HG02571 (cell line): ENCODE results near the gene ZMYND11.

Source experiments
- ATAC-seq: cut with Tn5 transposase; IDR thresholded peaks from one replicate; pipeline ENCODE4 v1.9.1; 2021; ENCODE audit warnings: mild to moderate bottlenecking, moderate library complexity; ENCODE audit not compliant: unreplicated experiment

ZMYND11 gene

DNA sequence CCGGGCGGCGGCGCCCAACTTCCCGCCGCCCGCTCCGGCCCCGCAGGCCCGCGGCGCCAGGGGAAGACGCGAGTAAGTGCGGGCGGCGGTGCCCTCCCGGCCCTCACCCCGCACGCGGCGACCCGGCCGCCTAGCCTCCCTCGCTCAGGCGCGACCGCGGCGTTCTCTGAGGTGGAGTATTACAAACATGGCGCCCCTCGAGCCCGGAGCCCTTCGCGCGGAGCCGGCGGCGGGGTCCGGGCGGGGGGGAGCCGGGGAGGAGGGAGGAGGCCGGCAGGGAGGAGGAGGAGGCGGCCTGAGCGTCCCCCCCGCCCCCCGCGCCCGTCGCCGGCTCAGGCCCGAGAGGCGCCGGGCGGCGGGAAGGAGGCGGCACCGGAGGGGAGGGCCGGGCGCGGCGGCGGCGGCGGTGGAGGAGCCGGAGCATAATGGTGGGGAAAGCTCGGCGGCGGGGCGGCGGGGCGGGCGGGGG, at the start of gene ZMYND11:
Gene ZMYND11, plus strand, starts transcription at position 324 of the 469 bp plus-strand sequence. CDS start 44,558 bp downstream, outside the sequence.
- peak; percentile 48 for ATAC-seq

DNA sequence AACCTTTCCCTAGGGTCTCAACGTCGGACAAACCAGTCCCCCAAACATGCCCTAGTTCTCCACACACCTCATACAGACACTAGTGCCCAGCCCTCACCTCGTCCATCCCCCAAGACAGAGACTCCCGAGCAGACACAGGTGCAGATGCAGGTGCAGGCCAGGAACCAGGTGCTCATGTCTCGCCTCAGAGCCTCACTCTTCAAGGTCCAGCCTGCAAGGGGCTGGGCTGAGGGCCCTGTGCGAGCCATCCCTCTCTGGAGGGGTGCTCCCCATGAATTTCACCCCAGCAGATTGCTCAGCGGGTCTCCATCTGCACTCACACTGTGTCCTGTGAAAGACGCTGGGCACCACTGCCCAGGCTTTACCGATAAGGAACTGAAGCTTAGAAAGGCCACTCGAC, 49.2 kb upstream of the ZMYND11 start:
- no peak for ATAC-seq

DNA sequence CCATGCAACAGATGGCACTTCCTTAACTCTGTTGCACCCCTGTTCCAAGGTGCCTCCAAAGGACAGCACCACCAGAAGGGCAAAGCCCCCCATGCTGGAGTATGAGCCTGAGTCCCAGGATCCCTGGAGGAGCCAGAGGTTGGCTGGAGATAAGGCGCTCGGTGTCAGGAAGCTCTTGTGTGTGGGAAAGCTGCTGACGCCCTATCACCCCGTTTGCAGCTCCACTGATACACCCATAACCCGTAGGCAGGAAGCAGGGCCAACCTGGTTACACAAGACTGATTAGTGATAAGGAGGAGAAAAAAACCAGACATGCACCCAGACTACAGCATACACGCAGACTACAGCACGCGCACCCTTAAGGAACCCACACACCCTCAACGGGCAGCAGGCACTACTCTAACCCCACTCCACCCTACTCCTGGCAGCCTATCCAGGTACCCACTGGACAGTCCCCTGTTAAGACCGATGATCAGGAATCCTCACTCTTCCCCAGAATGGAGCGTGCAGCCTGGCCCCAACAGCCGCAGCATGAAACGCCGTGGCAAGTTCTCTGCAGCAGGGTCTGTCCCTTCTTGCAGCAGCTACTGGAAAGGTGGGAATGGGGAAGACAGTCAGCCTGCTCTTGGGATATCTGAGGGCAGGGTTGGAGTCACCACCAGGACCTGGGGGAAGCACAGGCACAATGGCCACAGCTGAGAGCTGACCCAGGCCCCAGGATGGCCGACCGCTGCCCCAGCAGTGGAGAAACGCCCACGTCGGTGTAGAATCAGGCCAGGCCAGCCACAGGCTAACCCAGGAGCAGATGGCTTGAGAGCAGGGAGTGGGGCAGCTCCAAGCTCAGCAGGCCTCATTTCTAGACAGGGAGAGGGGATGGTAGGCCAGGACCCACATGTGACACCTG, 47.8 kb upstream of the ZMYND11 start:
- ATAC-seq, result no peak

GRCh38 chr10:88253-88652, 47.0 kb upstream of the ZMYND11 start:
- no peak for ATAC-seq

- no peak for ATAC-seq
These were observed 46.0 kb upstream of the ZMYND11 start for GRCh38 chr10:89248-89647.

- no peak for ATAC-seq
These were observed 45.1 kb upstream of the ZMYND11 start for GRCh38 chr10:90161-90560.

DNA sequence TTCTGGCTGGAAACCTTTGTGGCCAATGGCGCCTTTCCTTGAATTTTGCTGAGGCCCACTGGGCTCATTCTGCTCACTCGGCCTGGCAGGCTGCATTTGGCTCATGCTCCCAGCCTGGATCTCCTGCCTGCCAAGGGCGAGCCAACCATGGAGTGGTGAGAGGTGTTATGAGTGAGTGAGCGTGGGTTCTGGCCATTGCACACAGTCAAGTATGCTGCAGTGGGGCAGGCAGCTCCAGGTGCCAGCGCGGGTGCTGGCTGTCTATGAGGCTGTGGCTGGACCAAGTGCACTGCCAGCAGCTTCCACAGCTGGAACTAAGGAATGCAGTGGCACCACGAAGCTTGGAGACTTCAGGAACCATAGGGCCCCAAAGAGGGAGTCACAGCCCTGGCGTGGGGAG, 43.9 kb upstream of the ZMYND11 start:
- ATAC-seq, result no peak

GRCh38 chr10:92153-92552, 43.1 kb upstream of the ZMYND11 start:
- ATAC-seq, result no peak

DNA sequence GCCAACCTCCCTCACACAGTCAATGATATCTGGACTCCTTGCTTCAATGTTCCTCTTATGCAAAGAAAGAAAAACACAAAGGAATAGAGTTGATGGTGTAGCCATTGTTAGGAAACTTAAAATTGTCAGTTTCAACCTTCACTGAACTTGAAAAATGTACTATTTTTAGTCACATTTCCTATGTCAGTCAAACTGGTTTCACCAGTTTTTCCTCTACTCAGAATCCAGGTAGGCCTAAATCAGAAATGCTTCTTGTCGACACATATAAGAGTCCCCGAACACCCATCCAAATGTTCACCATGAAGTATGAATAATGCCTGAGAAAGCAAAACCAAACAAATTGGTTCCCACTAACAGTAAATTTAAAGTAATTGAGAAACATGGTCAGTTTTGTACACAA, 42.4 kb upstream of the ZMYND11 start:
- ATAC-seq, result no peak

DNA sequence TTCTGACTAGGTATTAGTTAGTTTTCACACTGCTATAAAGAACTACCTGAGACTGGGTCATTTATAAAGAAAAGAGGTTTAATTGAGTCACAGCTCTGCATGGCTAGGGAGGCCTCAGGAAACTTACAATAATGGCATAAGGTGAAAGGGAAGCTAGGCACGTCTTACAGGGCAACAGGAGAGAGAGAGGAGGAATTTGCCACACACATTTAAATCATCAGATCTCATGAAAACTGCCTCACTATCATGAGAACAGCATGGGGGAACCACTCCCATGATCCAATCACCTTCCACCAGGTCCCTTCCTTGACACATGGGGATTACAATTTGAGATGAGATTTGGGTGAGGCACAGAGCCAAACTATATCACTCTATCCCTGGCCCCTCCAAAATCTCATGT, 40.6 kb upstream of the ZMYND11 start:
- ATAC-seq, result no peak

GRCh38 chr10:95356-96115, 39.7 kb upstream of the ZMYND11 start:
- ATAC-seq, result no peak

DNA sequence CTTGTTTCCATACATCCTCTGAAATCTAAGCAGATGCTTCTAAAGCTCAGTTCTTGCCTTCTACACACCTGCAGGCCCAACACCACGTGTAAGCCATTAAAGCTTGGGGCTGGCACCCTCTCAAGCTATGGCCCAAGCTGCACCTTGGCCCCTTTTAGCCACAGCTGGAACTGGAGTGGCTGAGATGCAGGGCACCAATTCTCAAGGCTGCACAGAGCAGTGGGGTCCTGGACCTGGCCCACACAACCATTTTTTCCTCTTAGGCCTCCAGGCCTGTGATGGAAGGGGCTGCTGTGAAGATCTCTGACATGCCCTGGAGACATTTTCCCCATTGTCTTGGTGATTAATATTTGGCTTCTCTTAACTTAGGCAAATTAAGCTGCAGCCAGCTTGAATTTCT, 38.8 kb upstream of the ZMYND11 start:
- ATAC-seq, result no peak

DNA sequence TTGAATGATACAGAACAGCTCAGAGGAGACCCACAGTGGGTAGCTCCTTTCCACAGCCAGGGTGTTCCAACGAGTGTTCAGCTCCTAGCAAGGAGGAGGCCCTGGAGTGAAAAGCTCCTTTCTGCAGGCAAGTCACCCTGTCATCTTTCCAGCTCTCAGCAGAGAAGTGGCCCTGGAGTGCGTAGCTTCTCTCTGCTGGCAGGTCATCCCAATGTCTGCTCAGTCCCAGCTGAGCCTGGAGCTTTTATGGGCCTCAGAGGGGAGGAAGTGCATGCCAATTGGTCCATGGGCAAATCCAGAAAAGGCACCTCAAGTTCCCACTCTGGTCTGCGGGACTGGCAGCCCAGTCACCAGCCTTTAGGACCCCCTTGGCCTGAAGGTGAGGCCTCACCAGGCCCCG, 30.8 kb upstream of the ZMYND11 start:
- ATAC-seq, result no peak

DNA sequence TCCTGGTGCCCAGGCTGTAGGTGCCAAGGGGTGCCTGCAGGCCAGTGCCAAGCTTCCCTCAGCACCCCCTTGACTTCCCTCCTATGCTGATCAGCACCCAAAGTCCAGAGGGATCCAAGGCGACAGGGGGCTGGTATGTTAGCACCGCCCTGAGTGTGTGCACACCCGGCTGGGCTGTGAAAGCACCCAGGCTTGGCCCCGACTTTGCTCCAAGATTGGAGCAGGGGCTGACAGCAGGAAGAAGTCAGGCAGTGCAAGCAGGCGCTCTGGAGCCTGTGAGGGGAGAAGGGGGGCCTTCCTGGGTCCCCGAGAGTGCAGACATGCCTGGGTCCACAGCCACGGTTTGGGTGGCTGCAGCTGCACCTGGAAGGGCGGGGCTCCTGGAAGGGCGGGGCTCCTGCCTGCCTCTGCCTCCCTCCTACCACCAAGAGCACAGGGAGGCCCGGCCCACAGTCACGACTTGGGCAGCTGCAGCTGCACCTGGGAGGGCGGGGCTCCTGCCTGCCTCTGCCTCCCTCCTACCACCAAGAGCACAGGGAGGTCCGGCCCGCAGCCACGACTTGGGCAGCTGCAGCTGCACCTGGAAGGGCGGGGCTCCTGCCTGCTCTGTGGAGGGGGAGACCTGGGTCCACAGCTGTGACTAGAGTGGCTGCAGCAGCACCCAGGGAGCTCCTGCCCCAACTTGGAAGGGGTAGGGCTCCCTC, 30.2 kb upstream of the ZMYND11 start:
- ATAC-seq, result no peak

- ATAC-seq, result no peak
These were observed 29.4 kb upstream of the ZMYND11 start for GRCh38 chr10:105806-106205.

DNA sequence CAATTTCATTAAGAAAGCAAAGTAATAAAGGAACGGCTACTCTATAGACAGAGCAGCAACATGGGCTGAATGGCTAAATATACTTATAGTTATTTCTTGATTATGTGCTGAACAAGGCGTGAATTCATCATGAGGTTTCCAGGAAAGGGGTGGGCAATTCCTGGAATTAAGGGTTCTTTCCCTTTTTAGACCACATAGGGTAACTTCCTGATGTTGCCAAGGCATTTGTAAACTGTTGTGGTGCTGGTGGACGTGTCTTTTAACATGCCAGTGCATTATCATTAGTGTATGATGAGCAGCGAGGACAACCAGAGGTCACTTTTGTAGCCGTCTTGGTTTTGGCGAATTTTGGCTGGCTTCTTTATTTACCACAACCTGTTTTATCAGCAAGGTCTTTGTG, 28.5 kb upstream of the ZMYND11 start:
- ATAC-seq, result no peak

- ATAC-seq, result no peak
These were observed 23.0 kb upstream of the ZMYND11 start for GRCh38 chr10:112246-112645.

GRCh38 chr10:124874-125273, 10.4 kb upstream of the ZMYND11 start:
- ATAC-seq, result no peak

GRCh38 chr10:127612-128432, 7.4 kb upstream of the ZMYND11 start:
- no peak for ATAC-seq

DNA sequence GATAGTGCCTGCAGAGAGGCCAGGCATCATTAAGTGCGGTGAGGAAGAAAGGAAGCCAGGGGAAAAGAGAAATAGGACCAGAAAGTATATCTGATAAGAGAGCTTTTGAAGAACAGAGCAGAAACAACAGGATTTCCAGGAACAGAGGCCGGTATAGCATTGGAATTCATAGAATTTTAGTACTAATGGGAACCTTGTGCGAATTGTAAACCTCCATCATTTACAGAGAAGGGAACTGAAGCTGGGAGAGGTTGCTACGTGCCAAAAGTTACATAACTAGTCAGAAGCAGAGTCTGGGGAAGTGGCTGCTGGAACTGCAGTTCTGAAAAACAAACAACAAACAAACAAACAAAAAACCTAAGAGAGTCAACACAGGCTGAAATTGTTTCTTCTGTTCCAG, 5.4 kb upstream of the ZMYND11 start:
- ATAC-seq, result no peak
